CD14-positive monocyte (primary cell): ENCODE data around the gene LIG4. TPM values are rescaled to one million over a fixed set of nuclear protein-coding genes. Genes with fewer than 3 reads are reported as not detected.

Experiments
- DNase-seq, 3 donors: peaks; one replicate each; pipeline ENCODE4 v3.0.0-alpha.2; 2011 to 2022
- H2AFZ ChIP-seq: 2 replicates; pipeline ENCODE4 v1.6.0; 2012; ENCODE audit warnings: mild to moderate bottlenecking, low read depth, low read length, inconsistent platforms; ENCODE audit not compliant: insufficient read depth, poor library complexity, severe bottlenecking
- H3K27ac ChIP-seq, 2 donors: 1 replicate in 1 of 2; 2 replicates in 1 of 2; pipeline ENCODE4 v1.5.1; 2012 to 2013; ENCODE audit warnings: low read length in 2 of 2, control low read depth in 1 of 2, inconsistent platforms in 1 of 2, low read depth in 1 of 2, mild to moderate bottlenecking in 1 of 2
- H3K27me3 ChIP-seq, 2 donors: one replicate each; pipeline versions ENCODE4 v1.6.0 to v1.6.1; 2011 to 2013; ENCODE audit warnings: low read length in 2 of 2; ENCODE audit not compliant: control insufficient read depth in 2 of 2, insufficient read depth in 2 of 2
- H3K36me3 ChIP-seq, 2 donors: replicated peaks in 1 of 2; 1 replicate in 1 of 2; 2 replicates in 1 of 2; pipeline versions ENCODE4 v1.5.1 to v1.6.1; 2012 to 2013; ENCODE audit warnings: low read length in 2 of 2, control low read depth in 1 of 2, inconsistent platforms in 1 of 2, mild to moderate bottlenecking in 1 of 2; ENCODE audit not compliant: insufficient read depth in 2 of 2, control insufficient read depth in 1 of 2
- H3K4me1 ChIP-seq, 2 donors: 1 replicate in 1 of 2; 2 replicates in 1 of 2; pipeline versions ENCODE4 v1.5.1 to v1.6.1; 2012 to 2013; ENCODE audit warnings: low read length in 2 of 2, control low read depth in 1 of 2, inconsistent platforms in 1 of 2, mild to moderate bottlenecking in 1 of 2, moderate library complexity in 1 of 2; ENCODE audit not compliant: insufficient read depth in 2 of 2, control insufficient read depth in 1 of 2
- H3K4me2 ChIP-seq: replicated peaks from 2 replicates; pipeline ENCODE3; 2012; ENCODE audit warnings: low read length, moderate library complexity, mild to moderate bottlenecking; ENCODE audit not compliant: poor library complexity, severe bottlenecking; ENCODE audit errors: extremely low read depth
- H3K4me3 ChIP-seq, 3 experiments: fragments of 200-600 bp in 1 of 3; sonication (generic) in 1 of 3; replicated peaks in 1 of 3; 1 replicate in 2 of 3; 2 replicates in 1 of 3; pipeline ENCODE4 v1.5.1; 2011 to 2013; ENCODE audit warnings: low read length in 3 of 3, mild to moderate bottlenecking in 3 of 3, control low read depth in 2 of 3, low read depth in 2 of 3, inconsistent platforms in 1 of 3, moderate library complexity in 1 of 3
- H3K79me2 ChIP-seq: 2 replicates; pipeline ENCODE4 v1.6.0; 2012; ENCODE audit warnings: mild to moderate bottlenecking, control low read depth, inconsistent platforms, low read length, moderate library complexity; ENCODE audit not compliant: insufficient read depth
- H3K9ac ChIP-seq: 2 replicates; pipeline ENCODE4 v1.6.0; 2017; ENCODE audit warnings: low read length, mild to moderate bottlenecking; ENCODE audit not compliant: insufficient read depth, poor library complexity, severe bottlenecking
- H3K9me3 ChIP-seq, 2 donors: replicated peaks in 1 of 2; 1 replicate in 1 of 2; 2 replicates in 1 of 2; pipeline versions ENCODE4 v1.5.1 to v1.6.1; 2012 to 2013; ENCODE audit warnings: low read length in 2 of 2, control low read depth in 1 of 2; ENCODE audit not compliant: control insufficient read depth in 1 of 2, insufficient read depth in 1 of 2
- H4K20me1 ChIP-seq: 2 replicates; pipeline ENCODE4 v1.6.0; 2012; ENCODE audit warnings: mild to moderate bottlenecking, low read length, control low read depth, moderate library complexity; ENCODE audit not compliant: insufficient read depth
- H3K27ac Mint-ChIP-seq, 7 donors: one replicate each; pipeline ENCODE4 v1.8.0; 2020; ENCODE audit warnings: mild to moderate bottlenecking in 7 of 7, mixed read lengths in 7 of 7, moderate library complexity in 6 of 7, inconsistent platforms in 2 of 7
- H3K27me3 Mint-ChIP-seq, 3 donors: one replicate each; pipeline ENCODE4 v1.8.0; 2021 to 2022; ENCODE audit warnings: low read depth in 3 of 3, mild to moderate bottlenecking in 3 of 3, mixed read lengths in 3 of 3, moderate library complexity in 3 of 3, inconsistent platforms in 1 of 3
- H3K36me3 Mint-ChIP-seq, 2 donors: one replicate each; pipeline ENCODE4 v1.8.0; 2020; ENCODE audit warnings: mixed read lengths in 2 of 2, inconsistent platforms in 1 of 2, mild to moderate bottlenecking in 1 of 2
- H3K4me1 Mint-ChIP-seq: one replicate; pipeline ENCODE4 v1.8.0; 2020; ENCODE audit warnings: mild to moderate bottlenecking, mixed read lengths
- H3K4me3 Mint-ChIP-seq, 2 donors: one replicate each; pipeline ENCODE4 v1.8.0; 2020; ENCODE audit warnings: mild to moderate bottlenecking in 2 of 2, mixed read lengths in 2 of 2, moderate library complexity in 1 of 2
- H3K9me3 Mint-ChIP-seq, 7 donors: one replicate each; pipeline ENCODE4 v1.8.0; 2020 to 2022; ENCODE audit warnings: mixed read lengths in 7 of 7, mild to moderate bottlenecking in 6 of 7, moderate library complexity in 6 of 7, inconsistent platforms in 2 of 7
- WGBS: methylation state at CpG from one replicate; pipeline ENCODE4 v1.1.5; 2013; ENCODE audit warnings: missing lambda C conversion rate; ENCODE audit not compliant: insufficient coverage; 5-methylcytosine and 5-hydroxymethylcytosine counted together
- intact Hi-C, 2 donors: fragments of 100-400 bp; cut with micrococcal nuclease; formaldehyde crosslinking; loops; one replicate each; pipeline versions ENCODE4 v1.15.0 to v1.15.1; 2023
- polyA plus RNA-seq, 3 donors: library from polyadenylated mRNA; depleted of rRNA in 1 of 3; unstranded in 2 of 3; stranded (reverse) in 1 of 3; fragments of 300-500 nt in 2 of 3; fragments of >200 nt in 1 of 3; fragmentation: Illumina TruSeq in 2 of 3; gene quantifications; 1 replicate in 2 of 3; 2 replicates in 1 of 3; pipeline ENCODE4 v1.2.3, GENCODE V29; 2012 to 2021
- TF ChIP-seq, protein P1 (sequence below): fragments of 200-600 bp; IDR thresholded peaks from one replicate; pipeline ENCODE4 v1.8.0; 2022; ENCODE audit warnings: antibody characterized with exemption, mild to moderate bottlenecking

LIG4 gene
- polyA plus RNA-seq, 3 donors = 3.7 to 6.2 (median 5.2) TPM

DNA sequence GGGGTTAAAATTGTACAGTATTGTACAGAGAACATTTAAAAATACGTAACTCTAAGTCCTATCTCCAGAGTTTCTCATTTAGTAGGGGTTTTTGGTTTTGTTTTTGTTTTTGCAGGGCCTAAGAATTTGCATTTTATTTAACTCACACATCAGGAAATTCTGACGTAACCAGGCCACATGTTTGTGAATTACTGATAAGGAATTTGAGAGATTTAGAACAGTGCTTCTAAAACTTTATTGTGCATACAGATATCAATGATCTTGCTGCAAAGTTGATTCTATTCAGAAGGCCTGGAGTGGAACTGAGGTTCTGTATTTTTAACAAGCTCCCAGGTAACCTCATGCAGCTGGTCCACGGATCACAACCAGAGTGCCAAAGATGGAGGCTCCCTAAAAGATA, 49.3 kb downstream of the LIG4 start:
- H3K4me3 ChIP-seq = no peak overlapping the region
- H3K27me3 ChIP-seq = no peaks in the 10 kb centered on the region
- H3K27ac Mint-ChIP-seq = no peak overlapping the region
- H3K9me3 Mint-ChIP-seq = peaks cover 5 to 15% (median 7%) of the 10 kb centered on the region in 7 donors
- H3K4me3 Mint-ChIP-seq = no peak overlapping the region
- H3K36me3 Mint-ChIP-seq = no peaks in the 10 kb centered on the region
- no peak overlapping the region for H3K4me2 ChIP-seq
- H3K4me1 Mint-ChIP-seq = no peaks in the 10 kb centered on the region
- no peaks in the 10 kb centered on the region for H4K20me1 ChIP-seq
- H3K79me2 ChIP-seq = no peaks in the 10 kb centered on the region
- no peak for DNase-seq
- H3K4me1 ChIP-seq = no peaks in the 10 kb centered on the region
- peaks cover 0 to 4% (median 2%) of the 10 kb centered on the region in 3 donors for H3K27me3 Mint-ChIP-seq
- no peak overlapping the region for H3K27ac ChIP-seq
- no peak overlapping the region for H2AFZ ChIP-seq
- no peak overlapping the region for H3K9ac ChIP-seq
- no peaks in the 10 kb centered on the region for H3K36me3 ChIP-seq
- intact Hi-C loops = no loop called here
- TF ChIP-seq, protein P1, sequence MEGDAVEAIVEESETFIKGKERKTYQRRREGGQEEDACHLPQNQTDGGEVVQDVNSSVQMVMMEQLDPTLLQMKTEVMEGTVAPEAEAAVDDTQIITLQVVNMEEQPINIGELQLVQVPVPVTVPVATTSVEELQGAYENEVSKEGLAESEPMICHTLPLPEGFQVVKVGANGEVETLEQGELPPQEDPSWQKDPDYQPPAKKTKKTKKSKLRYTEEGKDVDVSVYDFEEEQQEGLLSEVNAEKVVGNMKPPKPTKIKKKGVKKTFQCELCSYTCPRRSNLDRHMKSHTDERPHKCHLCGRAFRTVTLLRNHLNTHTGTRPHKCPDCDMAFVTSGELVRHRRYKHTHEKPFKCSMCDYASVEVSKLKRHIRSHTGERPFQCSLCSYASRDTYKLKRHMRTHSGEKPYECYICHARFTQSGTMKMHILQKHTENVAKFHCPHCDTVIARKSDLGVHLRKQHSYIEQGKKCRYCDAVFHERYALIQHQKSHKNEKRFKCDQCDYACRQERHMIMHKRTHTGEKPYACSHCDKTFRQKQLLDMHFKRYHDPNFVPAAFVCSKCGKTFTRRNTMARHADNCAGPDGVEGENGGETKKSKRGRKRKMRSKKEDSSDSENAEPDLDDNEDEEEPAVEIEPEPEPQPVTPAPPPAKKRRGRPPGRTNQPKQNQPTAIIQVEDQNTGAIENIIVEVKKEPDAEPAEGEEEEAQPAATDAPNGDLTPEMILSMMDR = no peak
- WGBS = no CpG with 5 or more reads among the region's 3 CpGs
- H3K9me3 ChIP-seq = peaks cover 0 to 12% of the 10 kb centered on the region in 2 donors

DNA sequence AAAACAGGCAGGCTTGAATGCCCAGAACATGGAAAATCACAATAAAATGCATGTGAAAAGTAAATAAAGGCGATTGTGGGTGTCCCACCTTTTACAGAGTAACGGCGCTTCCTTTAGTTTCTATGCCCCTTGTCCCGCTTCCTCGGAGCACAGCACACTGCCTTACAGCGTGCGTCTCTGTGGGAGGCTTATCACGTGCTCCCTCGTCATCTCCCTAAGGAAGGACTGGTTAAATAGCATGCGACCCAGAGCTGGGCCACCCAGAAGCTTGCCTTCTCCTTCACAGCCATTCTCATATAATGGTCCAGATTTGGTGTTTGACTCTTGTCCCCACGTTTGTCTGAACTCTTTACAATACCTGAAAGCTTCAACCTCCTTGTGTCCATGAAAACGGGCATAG, 56.6 kb downstream of the LIG4 start:
- no peaks in the 10 kb centered on the region for H3K9me3 ChIP-seq
- 86% methylated on average over 7 of the region's 12 CpGs for WGBS
- intact Hi-C loops = no loop called here
- H2AFZ ChIP-seq = no peak overlapping the region
- H3K4me3 ChIP-seq = no peak overlapping the region
- no peak overlapping the region for H3K4me2 ChIP-seq
- Mint-ChIP-seq H3K27me3 (peaks cover 3 to 4% (median 4%) of the 10 kb centered on the region in 3 donors), H3K4me3 (no peak overlapping the region), H3K27ac (no peak overlapping the region), H3K9me3 (peaks cover 0 to 2% (median 0%) of the 10 kb centered on the region in 7 donors), H3K4me1 (no peaks in the 10 kb centered on the region), H3K36me3 (no peaks in the 10 kb centered on the region)
- H3K36me3 ChIP-seq = no peaks in the 10 kb centered on the region
- no peaks in the 10 kb centered on the region for H3K27me3 ChIP-seq
- TF ChIP-seq, protein P1 = no peak
- H3K9ac ChIP-seq = no peak overlapping the region
- H3K27ac ChIP-seq = no peak overlapping the region
- no peak for DNase-seq
- no peaks in the 10 kb centered on the region for H3K79me2 ChIP-seq
- H4K20me1 ChIP-seq = no peaks in the 10 kb centered on the region
- H3K4me1 ChIP-seq = no peaks in the 10 kb centered on the region

Other genes with a start within 250 kb of the LIG4 start
- 10 to 100 TPM in 2 of 3 donors, 1 to 10 TPM in 1; 6.8 to 20.7 (median 18.6) TPM for gene ABHD13, start 2.9 kb upstream of the LIG4 start, polyA plus RNA-seq
- 100 to 1,000 TPM; 117 to 587 (median 558) TPM for gene TNFSF13B, start 54.2 kb upstream of the LIG4 start, polyA plus RNA-seq